GM19351 (cell line): ENCODE results near the gene PICK1.
"Not testable (repeated sequence)": the region's sequence is repeated elsewhere in the genome, so short reads cannot be mapped to it uniquely, and the experiment has no call there.

Experiments
- ATAC-seq: cut with Tn5 transposase; IDR thresholded peaks from one replicate; pipeline ENCODE4 v1.9.1; 2021; ENCODE audit warnings: mild to moderate bottlenecking, moderate library complexity; ENCODE audit not compliant: unreplicated experiment

PICK1 gene

DNA sequence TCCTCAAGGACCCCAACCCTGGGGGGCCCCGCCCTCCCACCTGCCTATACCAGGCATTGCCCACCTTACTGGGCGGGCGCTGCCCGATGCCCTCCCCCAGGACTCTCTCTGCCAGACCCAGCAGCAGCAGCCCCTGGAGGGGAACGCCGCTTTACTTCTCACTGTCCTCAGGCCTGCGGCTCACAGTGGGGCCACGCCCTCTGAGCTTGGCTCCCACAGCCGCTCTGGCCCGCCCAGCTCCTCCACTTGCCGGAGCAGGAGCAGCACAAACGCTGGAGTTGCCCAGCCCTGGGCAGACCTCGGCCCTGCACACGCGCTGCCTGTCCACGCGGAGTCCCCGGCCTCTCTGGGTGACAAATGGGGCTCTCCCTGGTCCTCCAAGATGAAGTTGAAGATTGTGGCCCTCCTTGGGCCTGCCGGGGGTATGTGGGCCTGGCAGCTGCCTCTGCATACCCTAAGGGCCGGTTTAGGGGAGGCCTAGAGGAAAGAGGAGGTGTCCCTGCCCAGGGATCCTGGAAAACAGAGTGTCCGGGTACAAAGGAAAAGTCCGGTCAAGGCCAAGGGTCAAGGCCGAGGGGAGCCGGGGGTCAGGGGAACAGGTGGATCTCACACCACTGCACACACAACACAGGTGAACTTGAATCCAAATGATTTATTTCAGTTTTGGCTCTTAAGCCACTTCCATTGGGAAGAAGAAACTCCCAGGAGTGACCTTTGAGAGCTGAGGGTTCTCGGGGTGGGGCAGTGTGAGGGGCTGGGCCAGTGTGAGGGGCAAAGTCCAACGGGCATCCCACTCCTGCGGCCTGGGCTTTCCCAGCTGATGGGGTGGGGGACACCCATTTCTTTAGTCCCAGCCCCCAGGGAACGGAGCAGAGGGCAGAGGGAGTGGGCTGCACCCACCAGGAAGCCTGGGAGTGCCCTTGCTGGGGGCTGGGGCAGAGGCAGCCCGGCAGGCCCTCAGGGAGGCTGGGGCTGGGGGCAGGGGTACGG is 54.0 kb downstream of the PICK1 start:
- ATAC-seq = no peak

DNA sequence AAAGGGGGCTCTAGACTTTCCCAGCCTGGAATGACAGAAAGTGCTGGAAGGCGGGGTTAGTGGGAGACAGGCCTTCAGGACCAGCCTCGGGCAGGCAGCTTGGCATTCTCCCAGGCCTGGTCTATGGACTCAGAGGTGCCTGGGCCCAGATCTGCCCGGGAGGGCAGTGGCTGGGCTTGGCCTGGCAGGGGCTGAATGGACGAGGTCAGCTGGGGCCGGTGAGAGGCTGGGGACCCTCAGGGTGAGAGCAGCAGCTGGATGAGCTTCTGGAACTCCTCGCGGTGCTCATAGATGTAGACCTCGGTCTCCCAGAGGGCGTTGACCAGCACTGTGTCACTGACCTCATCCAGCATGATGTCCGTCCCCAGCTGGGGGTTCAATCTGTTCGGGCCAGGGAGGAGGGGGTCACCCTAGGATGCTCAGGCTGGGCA is 54.7 kb downstream of the PICK1 start:
- ATAC-seq = no peak

DNA sequence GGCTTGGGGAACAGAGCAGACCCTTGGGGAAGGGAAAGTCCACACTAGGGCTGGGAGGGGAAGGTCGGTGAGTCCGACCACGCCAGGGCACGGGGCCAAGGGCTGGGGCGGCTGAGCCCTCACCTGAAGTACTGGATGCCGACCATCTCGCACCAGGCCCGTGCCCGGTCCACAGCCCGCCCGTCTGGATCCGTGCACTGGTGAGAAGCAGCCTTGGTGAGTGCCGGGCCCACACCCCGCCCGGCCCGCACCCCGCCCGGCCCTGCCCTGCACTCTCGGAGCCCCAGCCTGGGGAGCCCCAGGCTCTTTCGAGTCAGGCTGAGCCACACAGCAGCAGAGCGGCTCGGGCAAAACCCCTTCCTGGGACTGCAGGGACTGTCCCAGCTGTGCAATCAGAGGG is 55.2 kb downstream of the PICK1 start:
- ATAC-seq = no peak

GRCh38 chr22:38114484-38115398 is 57.5 kb downstream of the PICK1 start:
- no peak for ATAC-seq

DNA sequence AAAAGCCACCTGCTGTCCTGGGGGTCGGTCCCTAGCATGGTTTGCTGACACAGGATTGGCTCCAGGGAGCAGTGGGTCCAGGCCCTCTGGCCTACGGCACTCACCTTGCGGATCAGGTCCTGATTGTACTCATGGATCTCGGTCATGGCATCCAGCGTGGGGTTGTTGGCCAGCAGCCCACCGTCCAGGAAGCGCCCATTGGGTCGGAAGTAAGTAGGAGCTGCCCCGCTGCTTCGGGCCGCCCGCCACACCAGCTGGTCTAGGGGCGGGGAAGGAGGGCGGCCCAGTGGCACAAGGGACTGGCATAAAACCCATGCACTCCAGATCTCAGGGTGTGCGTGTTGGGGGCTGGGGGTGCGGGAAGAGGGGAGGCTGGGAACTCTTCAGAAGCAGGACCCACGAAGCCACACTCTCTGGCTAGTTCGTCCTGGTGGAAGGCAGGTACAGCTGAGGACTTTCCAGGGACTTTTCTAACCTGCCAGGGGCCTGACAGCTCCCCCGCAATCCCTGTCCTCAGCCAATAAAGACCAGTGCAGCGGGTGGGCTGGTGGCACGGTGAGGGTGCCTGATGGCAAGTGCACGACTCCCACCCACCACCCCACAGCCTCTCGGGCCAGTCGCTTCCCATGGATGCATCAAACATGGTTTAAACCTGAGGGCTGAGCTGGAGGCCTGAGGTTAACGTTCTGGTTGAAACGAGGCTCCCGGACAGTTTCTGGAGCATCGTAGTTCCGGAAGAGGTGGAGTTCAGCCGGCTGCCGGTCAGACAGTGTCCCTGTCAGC is 58.4 kb downstream of the PICK1 start:
- ATAC-seq = no peak

- not testable (repeated sequence) for ATAC-seq
These were observed 60.4 kb downstream of the PICK1 start for GRCh38 chr22:38117556-38117955.

DNA sequence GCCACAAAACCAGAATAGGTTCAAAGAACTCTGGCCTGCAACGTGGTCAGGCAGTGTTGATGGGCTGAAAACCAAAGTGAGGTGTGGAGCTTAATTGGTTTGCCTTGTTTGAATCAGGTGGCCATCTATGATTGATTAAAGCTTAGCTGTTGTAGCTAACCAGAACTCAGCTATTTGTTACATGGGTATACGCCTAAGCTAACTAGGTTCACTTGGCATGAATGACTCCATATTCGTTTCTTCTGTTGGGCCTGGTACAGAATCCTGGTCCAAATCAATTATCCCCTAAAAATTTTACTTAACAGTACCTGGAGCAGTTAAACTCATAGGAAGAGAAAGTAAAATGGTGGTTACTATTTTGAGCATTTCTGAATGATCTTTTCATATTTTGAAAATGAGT is 61.0 kb downstream of the PICK1 start:
- ATAC-seq = no peak

DNA sequence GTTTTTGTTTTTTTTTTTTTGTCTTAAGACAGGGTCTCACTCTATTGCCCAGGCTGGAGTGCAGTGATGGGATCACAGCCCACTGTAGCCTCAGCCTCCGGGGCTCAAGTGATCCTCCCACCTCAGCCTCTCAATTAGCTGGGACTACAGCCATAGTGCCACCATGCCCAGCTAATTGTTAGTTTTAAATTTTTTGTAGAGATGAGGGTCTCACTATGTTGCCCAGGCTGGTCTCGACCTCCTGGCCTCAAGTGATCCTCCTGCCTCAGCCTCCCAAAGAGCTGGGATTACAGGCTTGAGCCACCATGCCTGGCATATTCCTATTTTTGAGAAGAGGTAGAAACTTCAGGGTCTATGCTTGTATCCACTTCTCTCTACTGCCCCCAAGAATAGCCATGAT is 61.5 kb downstream of the PICK1 start:
- not testable (repeated sequence) for ATAC-seq

GRCh38 chr22:38120359-38121110 is 63.3 kb downstream of the PICK1 start:
- no peak for ATAC-seq

DNA sequence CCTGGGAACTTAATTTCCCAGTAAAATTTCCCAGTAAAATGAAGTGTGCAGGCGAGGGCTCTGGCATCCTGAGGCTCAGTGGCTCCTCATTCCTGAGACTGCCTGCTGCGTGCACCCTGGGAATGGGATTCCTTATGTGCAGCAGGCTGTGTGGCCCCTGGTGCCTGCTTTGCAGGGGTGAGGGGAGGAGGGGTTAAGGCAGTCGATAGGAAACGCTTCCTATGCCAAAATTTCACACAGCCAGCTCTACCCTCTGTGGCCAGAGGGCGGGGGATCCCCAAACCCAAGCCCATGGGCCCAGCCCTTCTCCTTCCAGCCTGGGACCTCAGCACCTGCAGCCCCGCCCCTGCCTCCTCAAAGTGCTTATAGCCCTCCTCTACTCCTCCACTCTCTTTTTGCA is 65.4 kb downstream of the PICK1 start:
- no peak for ATAC-seq

GRCh38 chr22:38124236-38124974 is 67.2 kb downstream of the PICK1 start:
- no peak for ATAC-seq

- ATAC-seq = no peak
These were observed 67.9 kb downstream of the PICK1 start for GRCh38 chr22:38125038-38125610.
